ENCODE data around the gene STAT2. TPM values are rescaled to one million over a fixed set of nuclear protein-coding genes. Genes with fewer than 3 reads are reported as not detected.

STAT2 gene
- total RNA-seq, 1 experiment from 2014 or later, result 50.4 TPM

DNA sequence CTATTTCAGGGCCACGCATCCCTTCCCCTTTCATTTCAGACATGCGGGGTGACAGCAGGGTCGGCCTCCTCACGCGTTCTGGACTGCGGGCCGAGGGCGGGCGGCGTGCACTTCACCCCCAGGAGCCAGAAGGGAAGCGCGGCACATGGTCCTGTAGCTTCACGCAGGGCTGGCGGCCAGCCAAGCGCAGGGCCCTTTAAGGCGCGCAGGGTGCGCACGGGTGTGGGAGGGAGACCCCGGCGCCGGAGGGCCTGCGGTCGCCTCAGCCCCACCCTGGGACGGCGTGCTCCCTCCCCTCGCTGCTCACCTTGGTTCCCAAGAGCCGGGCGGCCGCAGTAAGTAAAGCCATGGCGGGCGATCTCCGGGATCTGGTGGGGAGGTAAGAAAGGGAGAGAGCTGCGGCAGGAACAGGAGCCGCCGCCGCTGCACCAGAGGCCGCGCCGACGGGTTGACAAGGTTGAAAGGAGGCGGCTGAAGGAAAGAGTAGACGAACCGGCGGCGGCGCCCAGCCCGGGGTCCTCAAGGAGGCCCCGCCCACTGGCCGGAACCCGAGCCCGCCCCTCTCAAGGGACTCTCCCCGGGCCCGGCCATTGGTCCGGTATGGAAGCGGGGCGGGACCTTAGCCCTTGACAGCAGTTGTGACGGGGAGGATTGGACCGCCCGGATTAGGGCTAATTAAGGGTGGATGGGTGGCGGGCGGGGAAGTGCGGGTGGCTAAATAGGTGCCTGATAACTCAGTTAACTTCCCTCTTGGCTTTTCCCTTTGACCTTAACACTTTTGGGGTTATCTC lies 59.9 kb downstream of the STAT2 start, which contains the start of gene CS:
TSS of gene CS (minus strand) at position 478 of the 791 bp plus-strand sequence. CDS start at position 349, 129 bp downstream.
- ChIA-PET POLR2A (interaction anchor here (0.5 to 0.6 kb wide), 3 partner anchors 7 to 33 kb away, joined by 3 to 7 read pairs (median 5); partner anchors contain the start of gene PAN2), CTCF (no interaction called here)
- no peaks in the 10 kb centered on the region for H3K9me3 ChIP-seq (ENCODE audit: control insufficient read depth, insufficient read depth, low read depth, low read length)
- peaks cover 6% of the 10 kb centered on the region for H3K36me3 ChIP-seq (ENCODE audit: control insufficient read depth, insufficient read depth, low read length)
- peaks cover 7% of the 10 kb centered on the region for H3K4me1 ChIP-seq (ENCODE audit: control insufficient read depth, insufficient read depth, low read length)
- H3K27ac ChIP-seq (ENCODE audit: low read length), result peak within 1 kb of the TSS; percentile 98
- H3K4me3 ChIP-seq (ENCODE audit: low read depth in 2 of 2, low read length in 2 of 2), result peak within 1 kb of the TSS; percentile 64 to 92
- peak; percentile 80 for DNase-seq (ENCODE audit: low read depth, low spot score)
- no peaks in the 10 kb centered on the region for H3K27me3 ChIP-seq (ENCODE audit: control insufficient read depth, insufficient read depth, low read length)
- in situ Hi-C loops (cut with HindIII; ENCODE audit: low pct_unique_long_range_greater_than_20kb, low sequenced_read_pairs), result no loop called here
- ATAC-seq, result peak; percentile 99
- TF ChIP-seq POLR2AphosphoS5 (IDR thresholded peaks at IDR 0.05; ENCODE audit: low read depth, low read length) (peak; percentile 90), CTCF (IDR thresholded peaks at IDR 0.05) (no peak), SIN3A (IDR thresholded peaks at IDR 0.05; ENCODE audit: borderline replicate concordance, insufficient read depth, low read depth, low read length) (no peak; the same call in 1 of the 2 replicates)
- no TSS peak for BruUV-seq (replicated peaks)
- intact Hi-C loops (cut with micrococcal nuclease; ENCODE audit: unreplicated experiment), result no loop called here

GRCh38 chr12:56299308-56299852 lies 60.5 kb downstream of the STAT2 start:
- Histone ChIP-seq H3K27me3 (ENCODE audit: control insufficient read depth, insufficient read depth, low read length) (no peaks in the 10 kb centered on the region), H3K4me1 (ENCODE audit: control insufficient read depth, insufficient read depth, low read length) (peaks cover 7% of the 10 kb centered on the region), H3K4me3 (ENCODE audit: low read depth in 2 of 2, low read length in 2 of 2) (peak overlapping the region; percentile 64 to 92), H3K36me3 (ENCODE audit: control insufficient read depth, insufficient read depth, low read length) (peaks cover 6% of the 10 kb centered on the region), H3K27ac (ENCODE audit: low read length) (peak overlapping the region; percentile 98), H3K9me3 (ENCODE audit: control insufficient read depth, insufficient read depth, low read depth, low read length) (no peaks in the 10 kb centered on the region)
- in situ Hi-C loops (cut with HindIII; ENCODE audit: low pct_unique_long_range_greater_than_20kb, low sequenced_read_pairs), result no loop called here
- ATAC-seq, result no peak
- BruUV-seq (replicated peaks), result no TSS peak
- TF ChIP-seq, protein P1, sequence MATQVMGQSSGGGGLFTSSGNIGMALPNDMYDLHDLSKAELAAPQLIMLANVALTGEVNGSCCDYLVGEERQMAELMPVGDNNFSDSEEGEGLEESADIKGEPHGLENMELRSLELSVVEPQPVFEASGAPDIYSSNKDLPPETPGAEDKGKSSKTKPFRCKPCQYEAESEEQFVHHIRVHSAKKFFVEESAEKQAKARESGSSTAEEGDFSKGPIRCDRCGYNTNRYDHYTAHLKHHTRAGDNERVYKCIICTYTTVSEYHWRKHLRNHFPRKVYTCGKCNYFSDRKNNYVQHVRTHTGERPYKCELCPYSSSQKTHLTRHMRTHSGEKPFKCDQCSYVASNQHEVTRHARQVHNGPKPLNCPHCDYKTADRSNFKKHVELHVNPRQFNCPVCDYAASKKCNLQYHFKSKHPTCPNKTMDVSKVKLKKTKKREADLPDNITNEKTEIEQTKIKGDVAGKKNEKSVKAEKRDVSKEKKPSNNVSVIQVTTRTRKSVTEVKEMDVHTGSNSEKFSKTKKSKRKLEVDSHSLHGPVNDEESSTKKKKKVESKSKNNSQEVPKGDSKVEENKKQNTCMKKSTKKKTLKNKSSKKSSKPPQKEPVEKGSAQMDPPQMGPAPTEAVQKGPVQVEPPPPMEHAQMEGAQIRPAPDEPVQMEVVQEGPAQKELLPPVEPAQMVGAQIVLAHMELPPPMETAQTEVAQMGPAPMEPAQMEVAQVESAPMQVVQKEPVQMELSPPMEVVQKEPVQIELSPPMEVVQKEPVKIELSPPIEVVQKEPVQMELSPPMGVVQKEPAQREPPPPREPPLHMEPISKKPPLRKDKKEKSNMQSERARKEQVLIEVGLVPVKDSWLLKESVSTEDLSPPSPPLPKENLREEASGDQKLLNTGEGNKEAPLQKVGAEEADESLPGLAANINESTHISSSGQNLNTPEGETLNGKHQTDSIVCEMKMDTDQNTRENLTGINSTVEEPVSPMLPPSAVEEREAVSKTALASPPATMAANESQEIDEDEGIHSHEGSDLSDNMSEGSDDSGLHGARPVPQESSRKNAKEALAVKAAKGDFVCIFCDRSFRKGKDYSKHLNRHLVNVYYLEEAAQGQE (IDR thresholded peaks at IDR 0.05; ENCODE audit: insufficient read depth in 1 of 2, low read depth in 2 of 2, low read length in 1 of 2), result no peak
- TF ChIP-seq TCF7L2 (IDR thresholded peaks at IDR 0.05; ENCODE audit: low read depth, low read length) (no peak), POLR2AphosphoS5 (IDR thresholded peaks at IDR 0.05; ENCODE audit: low read depth, low read length) (no peak), SIN3A (IDR thresholded peaks at IDR 0.05; ENCODE audit: borderline replicate concordance, insufficient read depth, low read depth, low read length) (no peak), CTCF (IDR thresholded peaks at IDR 0.05) (no peak)
- POLR2A ChIA-PET, result no interaction called here
- DNase-seq (ENCODE audit: low read depth, low spot score), result no peak
- intact Hi-C loops (cut with micrococcal nuclease; ENCODE audit: unreplicated experiment), result no loop called here
- CTCF ChIA-PET, result interaction anchor here (1.0 kb wide), 1 partner anchor 110 kb away, joined by 3 read pairs; the partner anchor contains the start of gene SMARCC2
